Left ventricle myocardium inferior (tissue), 1 donor: ENCODE measurements around the gene MED19. TPM values are rescaled to one million over a fixed set of nuclear protein-coding genes. Genes with fewer than 3 reads are reported as not detected.
A peak's percentile ranks its signal among the peaks of the same experiment; 100 is the strongest.

Source experiments
- DNase-seq: peaks from one replicate; pipeline ENCODE4 v3.0.0-alpha.2; 2020
- H3K27ac ChIP-seq: fragments of 200-600 bp; replicated peaks from 2 replicates; pipeline ENCODE4 v1.8.0; 2021
- H3K27me3 ChIP-seq: fragments of 200-600 bp; 2 replicates; pipeline ENCODE4 v1.8.0; 2021; ENCODE audit warnings: low read depth
- H3K36me3 ChIP-seq: fragments of 200-600 bp; 2 replicates; pipeline ENCODE4 v1.8.0; 2021
- H3K4me1 ChIP-seq: fragments of 200-600 bp; 2 replicates; pipeline ENCODE4 v1.8.0; 2021
- H3K4me3 ChIP-seq: fragments of 200-600 bp; 2 replicates; pipeline ENCODE4 v1.8.0; 2021; ENCODE audit warnings: mild to moderate bottlenecking, moderate library complexity
- H3K9me3 ChIP-seq: fragments of 200-600 bp; replicated peaks from 2 replicates; pipeline ENCODE4 v1.8.0; 2021
- CTCF ChIP-seq: fragments of 200-600 bp; IDR thresholded peaks from 2 replicates; pipeline ENCODE4 v1.8.0; 2021; ENCODE audit warnings: antibody characterized with exemption, mild to moderate bottlenecking, borderline replicate concordance
- intact Hi-C: fragments of 100-400 bp; cut with micrococcal nuclease; formaldehyde crosslinking; loops from one replicate; pipeline ENCODE4 v1.11.0; 2022
- total RNA-seq: library from RNA; stranded (reverse); fragmentation: NEBNext Ultra II Directional; extraction: Animal tissue kit (Norgen Biotek cat#: 25700); gene quantifications from one replicate; pipeline ENCODE4 v1.2.1, GENCODE V29; 2021
- donor health status: DM: no; HTN: yes; CAD: no; lungs with severe emphysema.

The MED19 gene
- total RNA-seq, 1 donor from 2014 or later: 9.4 TPM

- no peak for DNase-seq
- no peaks in the 10 kb centered on the region for H3K27me3 ChIP-seq
- peaks cover 43% of the 10 kb centered on the region for H3K36me3 ChIP-seq
- intact Hi-C loops: no loop called here
- TF ChIP-seq CTCF: no peak
- no peaks in the 10 kb centered on the region for H3K9me3 ChIP-seq
- H3K4me1 ChIP-seq: peaks cover 38% of the 10 kb centered on the region
- no peak overlapping the region for H3K4me3 ChIP-seq
- H3K27ac ChIP-seq: no peak overlapping the region
Measured at GRCh38 chr11:57746920-57747319, 34.9 kb upstream of the MED19 start.

- intact Hi-C loops: no loop called here
- no peak for TF ChIP-seq CTCF
- DNase-seq: no peak
- Histone ChIP-seq H3K4me1 (peaks cover 52% of the 10 kb centered on the region), H3K27me3 (no peaks in the 10 kb centered on the region), H3K36me3 (peaks cover 44% of the 10 kb centered on the region), H3K9me3 (no peaks in the 10 kb centered on the region), H3K4me3 (no peak overlapping the region), H3K27ac (peak overlapping the region; percentile 14)
Measured at GRCh38 chr11:57745206-57745605, 33.2 kb upstream of the MED19 start.

GRCh38 chr11:57744357-57744756, 32.3 kb upstream of the MED19 start:
- DNase-seq: no peak
- Histone ChIP-seq H3K27me3 (no peaks in the 10 kb centered on the region), H3K27ac (no peak overlapping the region), H3K36me3 (peaks cover 53% of the 10 kb centered on the region), H3K4me3 (no peak overlapping the region), H3K4me1 (peaks cover 53% of the 10 kb centered on the region), H3K9me3 (no peaks in the 10 kb centered on the region)
- intact Hi-C loops: loop anchor here (5.0 kb wide), 1 partner anchor 58 kb away; no protein-coding TSS in a partner anchor
- no peak for TF ChIP-seq CTCF

- H3K4me3 ChIP-seq: peak overlapping the region; percentile 76
- peaks cover 53% of the 10 kb centered on the region for H3K4me1 ChIP-seq
- no peak for DNase-seq
- no peaks in the 10 kb centered on the region for H3K27me3 ChIP-seq
- H3K36me3 ChIP-seq: peaks cover 73% of the 10 kb centered on the region
- H3K27ac ChIP-seq: peak overlapping the region; percentile 91
- TF ChIP-seq CTCF: no peak
- intact Hi-C loops: loop anchor here (5.0 kb wide), 1 partner anchor 60 kb away; no protein-coding TSS in a partner anchor
- H3K9me3 ChIP-seq: no peaks in the 10 kb centered on the region
Measured at GRCh38 chr11:57742087-57742452, 30.1 kb upstream of the MED19 start.

- no peak for TF ChIP-seq CTCF
- Histone ChIP-seq H3K9me3 (no peaks in the 10 kb centered on the region), H3K4me1 (peaks cover 55% of the 10 kb centered on the region), H3K36me3 (peaks cover 67% of the 10 kb centered on the region), H3K27ac (peak within 1 kb of the TSS; percentile 91), H3K4me3 (peak within 1 kb of the TSS; percentile 76), H3K27me3 (no peaks in the 10 kb centered on the region)
- intact Hi-C loops: loop anchor here (5.0 kb wide), 1 partner anchor 61 kb away; no protein-coding TSS in a partner anchor
- DNase-seq: peak; percentile 95
Measured at GRCh38 chr11:57741132-57742086, 29.4 kb upstream of the MED19 start, which contains the start of gene SELENOH. TSS of gene SELENOH (plus strand) at chr11:57741491. CDS start at chr11:57741596, 105 bp downstream.
